Adrenal gland (tissue), 5 donors: ENCODE measurements around the gene MYRFL.

Source experiments
- POLR2A ChIP-seq, 2 donors: fragments of 450-650 bp; IDR thresholded peaks; one replicate each; pipeline ENCODE4 v1.6.1; 2017; ENCODE audit warnings: antibody characterized with exemption in 2 of 2, mild to moderate bottlenecking in 2 of 2, moderate library complexity in 1 of 2
- TF ChIP-seq, protein P1 (sequence below), 6 experiments: fragments of 450-650 bp in 4 of 6; fragments of 200-600 bp in 2 of 6; sonication (generic) in 1 of 6; IDR thresholded peaks; 1 replicate in 5 of 6; 2 replicates in 1 of 6; pipeline versions ENCODE4 v1.5.1 to v1.8.0; 2016 to 2021; ENCODE audit warnings: antibody characterized with exemption in 6 of 6, mild to moderate bottlenecking in 2 of 6, moderate library complexity in 1 of 6
- donor health status: DM: no; HTN: no; CAD: no.

DNA sequence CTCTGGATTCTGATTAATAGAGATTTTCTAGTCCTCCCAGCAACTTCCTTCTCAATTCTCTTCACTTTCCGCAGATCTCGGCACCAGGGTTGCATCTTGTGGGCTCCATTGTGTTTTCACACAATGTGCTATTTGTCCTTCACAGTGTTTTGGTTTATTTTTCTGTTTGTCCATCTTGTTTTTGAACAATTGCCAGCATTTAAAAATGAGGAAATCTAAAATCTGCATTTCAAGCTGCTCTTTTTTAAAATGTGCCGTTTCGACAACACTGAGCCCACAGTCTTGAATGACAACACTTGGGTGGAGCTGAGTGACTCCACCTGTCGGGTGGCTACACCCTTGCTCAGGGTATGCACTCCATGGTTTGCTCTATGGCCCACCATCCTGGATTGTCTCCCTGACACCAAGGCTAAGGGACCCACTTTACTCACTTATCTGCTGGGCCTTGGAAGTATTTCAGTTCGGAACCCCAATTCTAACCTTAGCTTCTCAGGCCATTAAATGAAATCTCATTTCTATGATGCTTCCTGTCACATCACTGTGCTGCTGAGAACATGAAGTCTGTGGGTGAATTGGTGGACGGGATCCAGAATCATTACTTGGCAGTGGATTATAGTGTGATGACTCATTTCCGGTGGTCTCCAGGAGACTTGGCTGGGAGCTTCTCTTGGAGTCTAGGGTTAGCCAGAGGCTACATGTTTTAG, 3.4 kb upstream of the MYRFL start:
- TF ChIP-seq, protein P1, sequence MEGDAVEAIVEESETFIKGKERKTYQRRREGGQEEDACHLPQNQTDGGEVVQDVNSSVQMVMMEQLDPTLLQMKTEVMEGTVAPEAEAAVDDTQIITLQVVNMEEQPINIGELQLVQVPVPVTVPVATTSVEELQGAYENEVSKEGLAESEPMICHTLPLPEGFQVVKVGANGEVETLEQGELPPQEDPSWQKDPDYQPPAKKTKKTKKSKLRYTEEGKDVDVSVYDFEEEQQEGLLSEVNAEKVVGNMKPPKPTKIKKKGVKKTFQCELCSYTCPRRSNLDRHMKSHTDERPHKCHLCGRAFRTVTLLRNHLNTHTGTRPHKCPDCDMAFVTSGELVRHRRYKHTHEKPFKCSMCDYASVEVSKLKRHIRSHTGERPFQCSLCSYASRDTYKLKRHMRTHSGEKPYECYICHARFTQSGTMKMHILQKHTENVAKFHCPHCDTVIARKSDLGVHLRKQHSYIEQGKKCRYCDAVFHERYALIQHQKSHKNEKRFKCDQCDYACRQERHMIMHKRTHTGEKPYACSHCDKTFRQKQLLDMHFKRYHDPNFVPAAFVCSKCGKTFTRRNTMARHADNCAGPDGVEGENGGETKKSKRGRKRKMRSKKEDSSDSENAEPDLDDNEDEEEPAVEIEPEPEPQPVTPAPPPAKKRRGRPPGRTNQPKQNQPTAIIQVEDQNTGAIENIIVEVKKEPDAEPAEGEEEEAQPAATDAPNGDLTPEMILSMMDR (IDR thresholded peaks at IDR 0.05) = no peak
- TF ChIP-seq POLR2A (IDR thresholded peaks at IDR 0.05) = no peak
